ENCODE measurements around the gene ARMCX1.

GRCh38 chrX:101550362-101550750, at the start of gene ARMCX1:
- no peak for TF ChIP-seq PBX3 (CRISPR knock-in tag; IDR thresholded peaks at IDR 0.05)
- no peak for TF ChIP-seq KLF16 (tag by site-specific recombination; IDR thresholded peaks at IDR 0.05)
- no peak for TF ChIP-seq ZBTB8A (tag by site-specific recombination; IDR thresholded peaks at IDR 0.05)
- TF ChIP-seq CTCF (tag by site-specific recombination; IDR thresholded peaks at IDR 0.05): no peak
- TF ChIP-seq ZNF140 (tag by site-specific recombination; IDR thresholded peaks at IDR 0.05): no peak
- TF ChIP-seq GLI4 (tag by site-specific recombination; IDR thresholded peaks at IDR 0.05): no peak
- TF ChIP-seq GFI1B (tag by site-specific recombination; IDR thresholded peaks at IDR 0.05): no peak
- no peak for TF ChIP-seq MEIS1 (CRISPR knock-in tag; IDR thresholded peaks at IDR 0.05; ENCODE audit: borderline replicate concordance)
